Neural progenitor cell (in vitro differentiated cells): ENCODE results near the gene ZFAND3.

Source experiments
- CTCF ChIP-seq: fragments of 200-600 bp; sonication (generic); IDR thresholded peaks from 2 replicates; pipeline ENCODE4 v1.5.1; 2017; ENCODE audit warnings: antibody characterized with exemption, mild to moderate bottlenecking
- EZH2 ChIP-seq: fragments of 200-600 bp; sonication (generic); IDR thresholded peaks from 2 replicates; pipeline ENCODE4 v1.6.1; 2017; ENCODE audit warnings: antibody characterized with exemption, mild to moderate bottlenecking, moderate library complexity
- EZH2phosphoT487 ChIP-seq: fragments of 200-600 bp; sonication (generic); IDR thresholded peaks from 2 replicates; pipeline ENCODE4 v1.6.1; 2017; ENCODE audit warnings: antibody characterized with exemption

GRCh38 chr6:37983720-37984501 is 164.4 kb downstream of the ZFAND3 start:
- TF ChIP-seq CTCF: no peak
- no peak for TF ChIP-seq EZH2
- no peak for TF ChIP-seq EZH2phosphoT487
